ENCODE measurements around the gene CCDC175.
A peak's percentile ranks its signal among the peaks of the same experiment; 100 is the strongest.

Gene CCDC175

DNA sequence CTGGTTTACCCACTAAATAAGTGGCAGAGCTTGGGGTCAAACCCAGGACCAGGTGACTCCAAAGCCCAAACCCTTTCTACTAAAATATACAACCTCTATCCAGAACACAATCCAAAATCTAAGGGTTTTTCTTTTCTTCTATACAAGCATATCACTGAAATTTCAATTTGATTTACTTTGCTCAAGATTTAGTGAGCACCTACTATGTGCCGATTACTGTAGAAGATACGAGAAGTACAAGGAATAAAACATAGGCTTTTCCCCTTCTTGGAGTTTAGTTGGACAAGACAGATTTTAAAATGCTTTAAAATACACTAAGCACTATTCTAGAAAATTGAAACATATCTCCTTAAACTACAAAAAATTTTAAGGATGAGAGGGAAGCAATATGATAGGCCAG is 95.2 kb downstream of the CCDC175 start:
- no peak for DNase-seq

DNA sequence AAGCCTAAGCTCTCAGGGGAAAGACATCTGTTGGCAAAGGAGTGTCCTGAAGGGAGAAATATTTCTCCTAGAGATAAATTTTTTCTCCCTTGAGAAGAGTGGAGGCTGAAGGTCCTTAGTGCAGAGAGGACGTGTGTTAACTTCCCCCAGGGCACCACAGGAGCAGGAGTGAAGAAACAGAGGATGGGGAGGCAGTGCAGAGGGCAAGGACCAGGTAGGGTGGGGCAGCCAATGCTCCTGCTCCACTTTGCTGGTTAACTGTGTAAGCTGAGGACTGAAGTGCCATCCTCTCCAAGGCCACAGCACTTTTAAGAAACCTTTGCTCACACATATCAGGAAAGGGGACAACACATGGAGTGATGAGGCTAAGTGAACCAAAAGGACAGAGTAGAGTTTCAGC is 96.4 kb downstream of the CCDC175 start:
- no peak for DNase-seq

DNA sequence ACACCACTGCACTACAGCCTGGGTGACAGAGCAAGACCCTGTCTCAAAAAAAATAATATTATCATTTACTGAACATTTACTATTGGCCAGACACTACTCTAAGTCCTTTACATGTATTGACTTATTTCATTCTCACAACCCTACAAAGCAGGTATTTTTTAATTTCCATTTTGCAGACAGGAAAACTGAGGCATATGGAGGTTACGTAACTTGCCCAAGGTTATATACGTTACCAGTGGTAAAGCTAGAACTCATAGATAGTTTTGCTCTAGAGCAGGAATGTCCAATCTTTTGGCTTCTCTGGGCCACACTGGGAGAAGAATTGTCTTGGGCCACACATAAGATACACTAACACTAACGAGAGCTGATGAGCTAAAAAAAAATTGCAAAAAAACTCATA is 98.1 kb downstream of the CCDC175 start:
- DNase-seq, result no peak

DNA sequence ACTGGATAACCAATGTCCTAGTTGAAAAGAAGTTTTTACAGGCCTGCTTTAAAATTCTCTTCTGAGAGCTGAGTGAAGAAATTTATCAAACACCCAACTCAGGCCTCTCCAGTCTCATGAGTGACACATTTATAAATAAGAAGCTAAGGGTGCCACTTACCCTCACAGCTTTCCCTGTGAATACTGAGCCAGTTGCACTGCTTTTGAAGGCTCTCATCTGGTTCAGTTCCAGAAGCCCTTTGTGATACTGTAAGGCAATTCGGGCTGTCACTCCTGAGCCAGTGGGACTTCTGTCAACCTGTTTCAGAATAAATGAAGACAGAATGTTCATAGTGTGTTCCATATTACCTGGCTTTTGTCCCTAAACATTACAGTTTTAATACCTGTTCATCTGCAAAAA is 100.9 kb downstream of the CCDC175 start:
- DNase-seq, result no peak

DNA sequence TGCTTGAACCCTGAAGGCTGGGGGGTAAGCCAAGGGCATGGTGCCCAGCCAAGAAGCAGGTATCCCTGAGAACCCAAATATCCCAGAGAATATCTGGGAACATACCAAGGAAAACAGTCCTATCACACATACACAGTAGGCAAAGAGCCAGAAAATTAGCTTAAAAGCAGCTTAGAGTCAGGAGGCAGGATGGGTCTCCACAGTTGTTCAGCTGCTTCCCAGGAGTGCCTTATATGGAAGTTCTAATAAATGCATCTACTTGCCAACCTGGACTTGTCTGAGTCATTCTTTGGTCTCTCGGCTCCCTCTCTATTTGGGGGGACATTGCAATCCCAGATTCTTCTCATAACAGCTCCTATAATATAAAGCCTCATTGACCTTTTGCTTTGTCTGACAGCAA is 102.4 kb downstream of the CCDC175 start:
- no peak for DNase-seq

DNA sequence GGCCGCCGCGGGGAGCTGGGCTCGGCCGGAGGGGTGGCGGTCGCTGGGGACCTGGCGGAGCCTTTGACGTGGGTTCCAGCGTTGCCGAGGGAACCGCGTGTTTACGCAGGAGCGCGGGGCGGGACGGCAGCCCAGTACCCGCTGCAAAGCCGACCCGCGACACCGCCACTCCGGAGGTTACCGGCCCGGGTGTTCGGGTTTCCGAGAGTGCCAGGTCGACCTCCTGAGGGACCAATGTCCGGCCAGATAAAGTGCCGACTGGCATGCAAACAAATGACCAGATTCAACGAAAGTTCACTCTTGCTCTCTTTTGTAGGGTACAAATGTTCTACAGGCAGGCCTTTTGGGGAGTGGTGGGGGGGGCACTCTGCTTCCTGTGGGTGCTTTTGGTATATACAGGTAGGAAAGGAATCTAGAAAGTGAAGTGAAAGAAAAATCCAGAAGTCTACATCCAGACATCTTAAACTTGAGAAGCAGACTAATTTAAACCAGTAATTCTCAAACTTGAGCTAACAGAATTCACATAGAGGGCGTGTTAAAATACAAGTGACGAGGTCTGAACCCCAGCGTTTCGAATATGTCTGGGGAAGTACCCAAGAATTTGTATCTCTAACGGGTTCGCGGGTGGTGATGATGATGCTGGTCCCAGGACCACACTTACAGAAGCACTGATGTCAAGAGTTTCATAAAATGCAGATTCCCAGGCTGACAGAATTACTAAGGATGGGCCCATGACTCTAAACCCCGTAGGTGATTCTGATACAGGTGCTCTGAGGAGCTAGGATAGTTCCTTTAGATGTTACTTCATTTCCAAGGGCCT is 111.1 kb downstream of the CCDC175 start, which contains the start of gene GPR135:
TSS of gene GPR135 (minus strand) at position 65 of the 820 bp plus-strand sequence. CDS start 154 bp downstream, outside the sequence.
- DNase-seq, result peak; percentile 26

DNA sequence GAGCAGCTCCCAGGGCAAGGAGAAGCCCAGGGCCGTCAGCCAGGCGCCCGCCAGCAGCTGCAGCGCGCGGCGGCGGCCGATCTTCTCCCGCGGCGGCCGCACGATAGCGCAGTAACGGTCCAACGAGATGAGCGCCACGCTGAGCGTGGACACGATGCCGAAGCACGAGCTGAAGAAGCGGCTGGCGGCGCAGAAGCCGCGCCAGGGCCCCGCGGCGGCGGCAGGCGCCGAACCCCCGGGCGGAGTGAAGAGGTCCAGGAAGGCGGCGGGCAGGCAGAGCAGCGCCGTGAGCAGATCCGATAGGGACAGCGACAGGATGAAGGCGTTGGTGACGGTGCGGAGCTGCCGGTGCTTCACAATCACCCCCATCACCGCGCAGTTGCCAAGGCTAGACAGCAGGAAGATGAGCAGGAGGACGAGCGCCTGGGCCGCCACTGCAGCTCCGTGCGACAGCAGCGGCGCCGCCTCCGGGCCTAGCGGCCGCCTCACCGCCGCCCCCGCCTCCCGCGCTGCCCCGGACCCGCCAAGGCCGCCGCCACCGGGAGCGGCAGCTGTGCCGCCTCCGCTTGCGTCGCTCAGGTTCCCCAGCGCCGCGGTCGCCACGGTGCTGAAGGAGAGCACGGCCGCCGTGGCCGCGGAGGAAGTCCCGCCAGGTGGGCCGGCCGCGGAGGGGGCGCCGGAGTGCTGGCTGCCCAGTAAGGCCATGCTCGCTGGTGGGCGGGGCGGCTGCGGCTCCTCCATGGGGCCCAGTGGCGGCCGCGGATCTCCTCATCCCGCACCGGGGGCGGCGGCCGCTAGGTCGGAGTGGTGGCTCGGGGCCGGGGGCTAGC is 111.9 kb downstream of the CCDC175 start:
- no peak for DNase-seq

DNA sequence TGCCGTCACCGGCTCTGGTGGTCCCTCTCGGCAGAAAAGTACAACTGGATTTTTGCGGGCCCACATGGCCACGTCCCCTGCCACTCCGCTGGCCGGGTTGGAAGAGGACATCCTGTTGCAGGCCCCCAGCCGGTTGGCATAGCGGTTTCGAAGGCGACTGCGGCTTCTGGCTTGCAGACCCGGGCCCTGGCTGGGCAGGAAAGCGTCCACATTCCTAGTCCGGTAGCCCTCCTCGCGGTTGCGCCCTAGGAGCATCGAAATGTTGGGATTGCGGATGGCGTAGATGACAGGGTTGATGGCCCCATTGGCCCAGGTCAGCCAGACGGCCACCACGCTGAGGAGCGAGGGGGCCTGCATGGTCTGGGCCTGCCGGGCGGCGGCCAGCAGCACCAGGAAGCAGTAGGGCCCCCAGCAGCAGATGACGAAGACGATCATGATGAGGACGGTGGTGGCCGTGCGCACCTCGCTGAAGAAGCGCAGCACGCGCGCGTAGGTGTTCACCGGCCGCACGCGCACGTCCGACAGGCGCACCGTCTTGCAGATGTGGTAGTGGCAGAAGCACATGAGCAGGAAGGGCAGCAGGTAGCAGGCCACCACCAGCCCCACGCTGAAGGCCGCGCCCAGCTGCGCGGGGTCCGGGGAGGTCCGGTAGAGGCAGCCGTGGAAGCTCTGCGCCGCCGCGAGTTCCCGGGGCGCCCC is 112.7 kb downstream of the CCDC175 start:
- DNase-seq, result no peak

DNA sequence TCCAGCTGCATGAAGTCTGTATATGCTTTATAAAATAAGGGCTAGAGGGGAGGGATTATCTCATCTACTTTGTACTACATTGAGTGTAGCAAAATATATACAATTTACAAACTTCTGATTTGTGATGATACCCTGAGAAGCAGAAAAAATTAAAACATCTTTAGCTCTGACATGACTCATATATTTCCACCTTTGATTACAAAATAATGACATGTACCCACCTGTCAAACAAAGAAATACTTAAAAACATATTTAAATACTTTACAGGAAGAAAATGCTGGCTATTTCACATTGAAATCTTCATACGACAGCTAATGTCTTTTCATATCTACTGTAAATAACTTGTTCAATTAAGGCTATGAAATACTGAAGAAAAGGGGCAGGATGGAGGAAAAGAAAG is 114.7 kb downstream of the CCDC175 start:
- DNase-seq, result no peak

DNA sequence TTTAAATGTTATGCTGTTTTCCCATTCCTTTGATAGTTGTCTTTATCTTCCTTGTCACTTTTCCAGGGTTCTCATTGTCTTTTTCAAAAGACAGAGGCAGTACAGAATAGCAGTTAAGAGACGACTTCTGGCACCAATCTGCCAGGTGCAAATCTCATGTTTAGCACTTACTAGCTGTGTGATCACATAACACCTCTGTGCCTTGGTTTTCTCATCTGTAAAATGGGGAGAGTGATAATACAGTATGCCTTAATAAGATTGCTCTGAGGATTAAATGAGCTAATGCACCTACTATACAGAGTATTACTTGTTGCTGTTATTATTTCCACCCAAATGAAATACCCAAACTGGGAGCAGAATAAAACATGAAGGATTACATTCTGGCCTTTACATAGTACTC is 116.2 kb downstream of the CCDC175 start:
- DNase-seq, result no peak

DNA sequence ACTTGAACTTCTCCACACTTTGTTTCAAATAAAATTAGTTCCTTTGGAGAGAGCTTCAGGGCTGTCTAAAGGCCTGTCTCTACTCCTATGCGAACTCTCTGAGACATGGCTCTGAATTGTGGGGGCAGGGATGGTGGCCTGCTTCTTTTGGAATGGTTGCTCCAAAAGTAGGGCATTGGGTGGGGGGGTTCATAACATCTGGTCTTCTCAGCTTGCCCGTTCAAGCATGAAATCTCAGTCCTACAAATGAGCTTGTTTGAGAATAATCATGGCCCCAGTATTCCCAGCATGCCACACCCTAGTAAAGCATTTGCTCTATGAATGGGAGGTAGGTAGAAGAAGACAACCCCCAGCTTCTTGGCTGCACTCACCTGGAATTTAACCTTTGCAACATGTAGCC is 118.1 kb downstream of the CCDC175 start:
- DNase-seq, result no peak

DNA sequence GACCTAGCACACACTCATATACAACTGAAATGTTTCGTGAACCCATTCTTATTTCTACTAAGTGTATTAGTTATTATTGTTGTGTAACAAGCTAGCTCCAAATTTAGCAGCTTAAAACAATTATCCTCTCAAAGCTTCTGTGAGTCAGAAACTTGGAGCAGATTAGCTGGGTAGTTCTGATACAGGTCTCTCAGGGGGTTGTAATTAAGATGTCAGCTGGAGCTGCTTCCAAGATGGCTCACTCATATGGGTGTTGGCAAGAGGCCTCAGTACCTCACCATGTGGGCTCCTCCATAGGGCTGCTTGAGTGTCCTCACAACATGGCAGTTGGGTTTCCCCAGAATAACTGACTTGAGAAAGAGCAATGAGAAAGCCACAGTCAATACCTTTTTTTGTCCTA is 121.2 kb downstream of the CCDC175 start:
- DNase-seq, result no peak
